HuH-7.5 (cell line): Measurements from ENCODE around the gene TAS2R3.
"Not testable (repeated sequence)": the region's sequence is repeated elsewhere in the genome, so short reads cannot be mapped to it uniquely, and the experiment has no call there.

ENCODE experiments used
- DNase-seq: peaks from one replicate; pipeline ENCODE4 v3.0.0; 2011; ENCODE audit warnings: low spot score

Gene TAS2R3, protein sequence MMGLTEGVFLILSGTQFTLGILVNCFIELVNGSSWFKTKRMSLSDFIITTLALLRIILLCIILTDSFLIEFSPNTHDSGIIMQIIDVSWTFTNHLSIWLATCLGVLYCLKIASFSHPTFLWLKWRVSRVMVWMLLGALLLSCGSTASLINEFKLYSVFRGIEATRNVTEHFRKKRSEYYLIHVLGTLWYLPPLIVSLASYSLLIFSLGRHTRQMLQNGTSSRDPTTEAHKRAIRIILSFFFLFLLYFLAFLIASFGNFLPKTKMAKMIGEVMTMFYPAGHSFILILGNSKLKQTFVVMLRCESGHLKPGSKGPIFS

DNA sequence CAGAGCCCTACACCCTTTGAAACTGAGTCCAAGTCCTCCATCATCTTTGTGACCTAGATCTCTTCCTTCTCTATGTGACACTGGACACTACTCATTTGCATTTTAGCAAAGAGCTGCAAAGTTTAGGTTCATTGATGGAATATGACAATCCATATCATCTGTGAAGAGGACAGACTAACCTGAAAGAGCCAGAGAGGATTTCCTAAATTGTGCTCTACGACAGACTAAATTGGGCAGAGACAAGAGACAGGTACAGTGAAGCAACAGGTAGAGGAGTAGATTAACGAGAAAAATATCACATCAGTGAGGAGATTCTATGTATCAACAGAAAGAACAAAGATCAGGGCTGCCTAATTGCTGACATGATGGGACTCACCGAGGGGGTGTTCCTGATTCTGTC, at the start of gene TAS2R3:
TSS of gene TAS2R3 (plus strand) at position 301 of the 400 bp plus-strand sequence. CDS start at position 363, 62 bp downstream.
- no peak for DNase-seq

DNA sequence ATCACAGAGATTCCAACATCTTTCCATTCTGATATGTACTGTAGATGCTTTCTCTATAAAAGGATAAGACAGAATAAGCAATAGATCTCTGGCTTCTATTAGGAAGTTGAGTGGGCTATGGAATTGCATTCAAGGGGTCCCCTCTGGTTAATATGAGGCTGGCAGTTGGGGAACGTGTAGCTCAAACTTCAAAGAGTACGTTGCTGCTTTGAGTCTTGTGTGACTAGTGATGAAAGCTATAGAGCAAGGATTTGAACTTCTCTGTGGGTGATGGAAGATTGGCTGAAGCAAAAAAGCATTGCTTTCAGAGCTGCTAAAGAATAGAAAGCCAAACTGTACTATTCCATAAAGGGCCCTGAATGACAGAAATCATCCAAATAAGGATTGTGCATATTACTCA, 49.3 kb upstream of the TAS2R3 start:
- DNase-seq, result no peak

DNA sequence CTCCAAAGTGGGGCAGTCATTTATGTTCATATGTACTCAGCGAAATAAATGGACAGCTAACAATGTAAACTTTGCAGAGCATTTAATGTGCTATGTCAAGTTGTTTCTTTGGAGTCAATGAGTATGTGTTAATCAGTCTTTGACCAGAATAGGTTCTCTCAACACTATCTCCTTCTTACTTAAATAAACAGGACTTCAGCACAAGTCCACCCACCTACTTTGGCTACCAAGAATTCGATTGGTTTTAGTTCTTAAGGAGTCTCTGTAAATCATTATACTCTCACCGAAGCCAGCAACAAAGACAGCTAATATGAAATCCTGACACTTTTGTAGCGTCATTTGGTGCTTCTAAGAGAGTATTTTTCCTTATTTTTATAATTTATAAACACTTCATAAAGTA, 48.9 kb upstream of the TAS2R3 start:
- no peak for DNase-seq

DNA sequence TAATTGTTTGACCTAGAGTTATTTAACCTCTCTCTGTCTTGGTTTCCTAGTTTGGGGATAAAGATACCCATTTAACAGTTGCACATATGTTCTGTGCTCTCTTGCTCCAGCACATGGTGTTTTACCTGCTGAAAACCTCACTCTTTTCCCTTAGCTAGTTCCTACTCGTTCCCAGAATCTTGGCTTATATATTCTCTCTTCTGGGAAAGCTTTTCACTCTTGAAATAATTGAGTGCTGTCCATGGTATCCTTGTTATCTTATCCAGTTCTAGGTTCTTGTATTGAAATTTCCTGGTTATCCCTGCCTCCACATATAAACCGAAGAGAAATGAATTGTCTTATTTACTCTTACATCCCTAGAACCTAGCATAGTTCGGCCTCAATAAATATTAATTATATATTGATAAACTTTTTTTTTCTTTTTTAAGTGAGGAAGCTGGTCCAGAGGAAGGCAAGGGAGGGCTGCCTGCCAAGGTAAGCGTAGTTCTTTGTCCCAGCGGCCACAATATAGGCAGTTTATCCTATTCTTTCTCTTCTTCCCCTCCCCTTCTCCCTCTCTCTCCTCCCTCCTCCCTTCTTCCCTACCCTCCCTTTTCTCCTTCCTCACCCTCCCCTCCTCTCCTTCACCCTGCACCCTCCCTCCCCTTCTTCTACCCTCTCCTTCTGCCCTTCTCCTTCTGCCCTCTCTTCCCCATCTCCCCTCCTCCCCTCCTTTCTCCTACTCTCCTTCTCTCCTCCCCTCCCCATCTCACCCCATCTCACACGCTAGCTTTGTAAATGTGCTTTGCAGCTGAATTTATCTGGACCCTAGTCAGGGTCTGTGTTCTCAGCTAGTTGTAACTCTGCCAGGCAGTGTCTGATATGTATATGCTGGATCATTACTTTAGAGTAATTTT, 47.9 kb upstream of the TAS2R3 start:
- DNase-seq, result no peak

DNA sequence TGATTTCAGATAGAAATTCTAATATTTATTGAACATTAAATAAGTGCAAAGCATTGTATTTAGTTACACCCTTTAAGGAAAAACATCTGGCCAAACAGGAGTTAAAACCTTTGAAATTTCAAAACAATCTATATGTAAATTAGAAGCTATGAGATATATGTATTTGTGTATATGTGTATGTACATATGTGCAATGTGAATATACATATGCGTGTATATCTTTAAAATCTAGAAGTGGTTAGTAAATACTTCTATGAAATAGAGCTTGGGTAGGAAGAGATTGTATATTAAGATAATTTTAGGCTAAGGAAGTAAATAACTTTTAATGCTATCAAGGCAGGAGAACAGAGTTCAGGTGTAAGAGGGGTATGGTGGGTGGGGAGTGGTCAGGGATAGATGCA, 46.4 kb upstream of the TAS2R3 start:
- DNase-seq, result no peak

DNA sequence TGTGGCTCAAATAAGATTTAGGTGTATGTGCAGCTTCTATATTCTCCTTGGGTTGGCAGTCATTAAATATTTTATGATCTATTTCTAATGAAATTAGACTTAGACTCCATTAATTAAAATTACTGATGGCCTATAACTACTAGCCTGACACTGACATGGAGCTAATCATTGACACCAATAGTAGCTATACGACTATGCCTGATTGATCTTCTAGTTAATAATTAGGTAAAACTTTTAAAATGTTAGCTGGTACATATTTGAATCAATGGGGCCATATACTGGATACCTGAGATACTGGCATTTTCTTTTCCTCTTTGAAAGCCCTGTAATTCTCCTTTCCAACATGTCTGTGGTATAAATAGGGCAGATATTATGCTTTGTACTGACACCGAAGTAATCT, 41.4 kb upstream of the TAS2R3 start:
- DNase-seq, result no peak

DNA sequence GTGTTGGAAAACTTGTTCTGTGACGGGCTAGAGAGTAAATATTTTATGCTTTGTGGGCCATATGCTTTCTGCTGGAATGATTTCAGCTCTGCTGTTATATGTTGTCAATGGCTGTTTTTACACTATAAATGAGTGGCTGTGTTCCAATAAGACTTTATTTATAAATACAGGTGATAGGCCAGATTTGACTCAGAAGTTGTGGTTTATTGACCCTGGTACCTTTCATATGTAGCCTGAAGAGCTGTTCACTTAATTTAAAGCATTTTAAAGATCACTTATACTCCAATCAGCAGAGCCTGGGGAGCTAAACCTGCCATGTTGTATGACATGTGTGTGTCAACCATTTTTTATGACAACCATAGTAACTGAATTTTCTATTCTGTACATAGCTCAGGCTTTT, 34.9 kb upstream of the TAS2R3 start:
- no peak for DNase-seq

DNA sequence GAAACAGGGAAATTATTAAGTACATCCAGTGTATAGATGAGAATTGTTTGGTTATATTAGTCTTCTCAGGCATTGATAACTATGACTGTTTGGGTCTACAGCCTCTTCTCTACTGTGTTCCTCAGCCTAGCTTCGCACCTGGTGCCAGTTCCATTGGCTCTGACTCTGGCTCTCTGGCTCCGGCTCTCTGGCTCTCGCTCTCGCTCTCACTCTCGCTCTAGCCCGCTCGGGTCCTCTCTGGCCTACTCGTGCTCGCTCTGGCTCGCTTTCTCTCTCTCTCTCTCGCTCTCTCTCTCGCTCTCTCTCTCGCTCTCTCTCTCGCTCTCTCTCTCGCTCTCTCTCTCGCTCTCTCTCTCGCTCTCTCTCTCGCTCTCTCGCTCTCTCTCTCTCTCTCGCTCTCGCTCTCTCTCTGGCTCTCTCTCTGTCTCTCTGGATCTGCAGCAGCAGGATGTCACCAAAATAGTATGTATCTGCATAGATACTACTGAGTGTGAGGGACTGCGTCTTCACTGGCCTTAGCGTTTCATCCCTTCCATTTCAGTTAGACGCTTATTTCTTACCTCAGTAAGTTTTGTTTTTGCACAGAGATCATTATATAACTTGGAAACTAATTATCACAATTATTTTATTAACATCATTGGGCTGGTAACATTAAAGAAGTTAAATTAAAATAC, 32.3 kb upstream of the TAS2R3 start:
- no peak for DNase-seq

DNA sequence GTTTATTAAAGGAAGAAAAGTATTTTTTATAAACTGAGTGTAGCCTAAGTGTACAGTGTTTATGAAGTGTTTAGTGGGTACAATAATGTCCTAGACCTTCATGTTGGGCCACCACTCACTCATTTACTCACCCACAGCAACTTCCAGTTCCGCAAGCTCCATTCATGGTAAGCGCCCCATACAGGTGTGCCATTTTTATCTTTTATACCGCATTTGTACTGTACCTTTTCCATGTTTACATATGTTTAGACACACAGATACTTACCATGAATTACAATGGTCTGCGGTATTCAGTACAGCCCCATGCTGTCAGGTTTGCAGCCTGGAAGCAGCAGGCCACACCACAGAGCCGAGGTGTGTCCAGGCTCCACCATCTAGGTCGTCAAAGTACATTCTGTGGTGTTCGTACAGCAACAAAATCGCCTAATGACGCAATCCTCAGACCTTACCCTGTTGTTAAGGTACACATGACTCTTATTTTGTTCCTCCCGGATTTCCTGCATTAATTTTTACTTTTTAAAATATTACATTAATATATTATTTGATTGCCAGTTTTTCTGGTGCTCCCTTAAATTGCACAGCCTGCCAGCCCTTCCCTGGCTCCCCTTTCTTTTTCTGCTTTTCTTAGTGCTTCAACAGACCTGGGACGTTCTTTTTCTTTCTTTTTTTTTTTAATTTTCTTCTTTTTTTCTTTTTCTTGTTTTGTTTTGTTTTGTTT, 26.6 kb upstream of the TAS2R3 start:
- peak; percentile 12 for DNase-seq

DNA sequence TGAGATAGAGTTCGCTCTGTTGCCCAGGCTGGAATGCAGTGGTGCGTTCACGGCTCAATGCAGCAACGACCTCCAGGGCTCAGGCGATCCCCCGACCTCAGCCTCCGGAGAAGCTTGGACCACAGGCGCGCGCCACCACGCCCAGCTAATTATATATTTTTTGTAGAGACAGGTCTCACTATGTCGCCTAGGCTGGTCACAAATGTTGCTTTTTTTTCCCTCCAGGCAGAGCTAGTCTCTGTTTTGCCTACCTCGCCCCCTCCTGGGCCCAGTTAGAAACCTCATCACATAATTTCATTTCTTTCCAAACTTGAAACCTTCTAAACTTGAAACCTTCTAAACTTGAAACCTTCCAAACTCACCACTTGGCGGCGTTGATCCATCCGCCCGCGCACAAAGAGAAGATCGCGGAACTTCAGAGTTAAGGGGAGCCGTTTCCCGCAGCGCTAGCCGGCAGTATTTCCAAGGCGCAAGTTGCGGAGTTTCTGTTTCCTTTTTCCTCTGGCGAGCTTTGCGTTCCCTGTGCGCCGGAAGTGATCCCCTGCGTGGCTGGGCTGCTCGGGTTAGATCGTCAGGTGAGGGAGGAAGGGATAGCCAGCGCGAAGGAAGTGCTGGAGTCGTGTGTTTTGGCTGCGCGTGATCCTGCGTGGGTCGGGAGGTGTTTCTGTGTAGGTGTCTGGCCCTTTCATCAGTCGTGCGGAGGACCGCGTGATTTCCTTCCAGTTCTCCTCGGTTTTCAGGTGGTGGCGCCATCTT, 25.9 kb upstream of the TAS2R3 start, which contains the start of gene SSBP1:
TSS of gene SSBP1 (plus strand) at position 523 of the 756 bp plus-strand sequence. CDS start 809 bp downstream, outside the sequence.
- peak; percentile 63 for DNase-seq

DNA sequence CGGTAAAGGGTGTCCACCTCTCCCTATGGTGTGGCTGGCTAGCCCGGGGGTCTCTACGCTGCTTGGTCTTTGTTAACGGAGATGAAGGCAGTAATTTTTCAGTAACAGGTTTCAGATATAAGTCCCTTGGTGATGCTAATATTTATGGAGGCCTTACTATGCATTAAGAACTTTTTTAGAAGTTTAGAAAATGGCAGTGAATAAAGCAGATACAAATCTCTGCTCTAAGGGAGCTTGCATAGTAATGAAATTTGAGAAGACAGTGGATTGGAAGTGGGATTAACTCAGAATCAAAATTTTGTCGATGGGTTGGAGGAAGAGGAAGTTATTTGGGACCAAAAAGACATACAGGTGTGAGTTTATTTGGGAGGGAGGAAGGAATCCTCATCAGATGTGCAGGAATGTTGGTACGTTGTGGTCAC, 25.3 kb upstream of the TAS2R3 start:
- DNase-seq, result no peak

DNA sequence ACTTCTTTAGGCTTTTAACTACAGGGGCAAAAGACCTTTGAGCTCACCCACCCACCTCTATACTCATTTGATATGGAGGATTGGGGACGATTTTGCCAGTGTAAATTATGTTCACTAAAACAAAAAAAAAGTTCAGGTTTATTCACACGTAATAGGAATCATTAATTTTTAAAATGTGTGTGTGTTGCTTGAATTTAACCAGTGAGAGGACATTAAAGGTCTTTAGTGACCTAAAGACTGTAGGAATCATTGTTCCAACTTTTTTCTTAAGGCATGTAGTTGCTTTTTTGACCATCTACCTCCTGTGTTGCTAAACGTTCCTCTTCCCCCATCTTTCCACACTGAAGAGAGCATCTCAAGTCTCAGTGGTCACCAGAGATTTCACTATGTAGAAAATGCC, 24.6 kb upstream of the TAS2R3 start:
- no peak for DNase-seq

DNA sequence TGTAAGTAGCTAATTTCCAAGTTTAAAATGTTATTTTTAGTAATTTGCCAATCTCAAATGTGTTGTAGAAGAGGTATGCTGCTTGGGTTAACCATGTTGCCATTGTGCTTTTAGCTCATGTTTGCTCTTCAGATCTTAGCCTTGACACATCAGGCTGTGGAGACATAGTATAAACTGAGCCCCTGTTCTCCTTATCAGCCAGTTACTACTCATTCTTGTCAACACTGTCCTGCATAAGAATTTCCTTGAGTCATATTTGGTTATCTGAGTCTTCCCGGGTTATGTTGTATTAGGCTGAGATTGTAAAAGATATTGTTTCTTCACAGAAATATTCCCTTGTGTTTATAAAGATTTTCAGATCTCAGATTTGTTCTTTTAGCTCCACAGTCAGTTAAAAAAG, 21.7 kb upstream of the TAS2R3 start:
- DNase-seq, result no peak

DNA sequence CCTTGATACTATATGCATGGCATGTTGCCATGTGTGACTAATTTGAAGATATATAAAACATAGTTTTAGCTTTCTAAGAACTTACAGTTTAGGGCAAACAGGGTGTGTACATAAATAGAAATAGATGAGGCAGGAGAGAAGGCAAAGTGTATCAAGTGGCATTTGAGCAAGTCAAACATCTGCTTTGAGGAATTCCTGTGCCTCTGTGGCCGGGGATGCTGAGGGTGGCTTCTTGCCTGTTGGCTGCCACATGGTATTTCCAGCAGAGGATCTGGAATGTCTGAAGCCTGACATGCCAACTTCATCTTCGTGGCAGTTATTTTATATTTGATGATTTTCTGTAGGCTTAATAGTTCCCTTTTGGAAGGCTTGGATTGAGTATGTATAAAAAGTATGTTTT, 19.8 kb upstream of the TAS2R3 start:
- no peak for DNase-seq

DNA sequence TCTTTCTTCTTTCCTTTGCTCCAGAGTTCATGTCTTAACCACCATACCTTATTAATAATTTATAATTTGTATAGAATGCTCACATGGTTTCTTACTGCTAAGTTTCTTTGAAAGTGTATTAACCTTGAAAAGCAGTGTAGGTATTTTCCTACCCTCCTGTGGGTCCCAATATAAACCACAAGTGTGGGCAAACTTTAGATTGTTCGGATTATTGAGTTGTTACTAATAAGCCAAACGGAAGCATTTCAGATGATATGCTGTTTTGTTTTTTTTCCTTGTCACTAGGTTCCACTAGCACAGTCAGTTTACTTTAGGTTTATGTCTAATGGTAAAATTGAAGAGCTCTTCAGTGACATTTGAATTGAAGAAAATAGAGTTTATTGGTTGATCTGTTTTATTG, 15.5 kb upstream of the TAS2R3 start:
- DNase-seq, result no peak

DNA sequence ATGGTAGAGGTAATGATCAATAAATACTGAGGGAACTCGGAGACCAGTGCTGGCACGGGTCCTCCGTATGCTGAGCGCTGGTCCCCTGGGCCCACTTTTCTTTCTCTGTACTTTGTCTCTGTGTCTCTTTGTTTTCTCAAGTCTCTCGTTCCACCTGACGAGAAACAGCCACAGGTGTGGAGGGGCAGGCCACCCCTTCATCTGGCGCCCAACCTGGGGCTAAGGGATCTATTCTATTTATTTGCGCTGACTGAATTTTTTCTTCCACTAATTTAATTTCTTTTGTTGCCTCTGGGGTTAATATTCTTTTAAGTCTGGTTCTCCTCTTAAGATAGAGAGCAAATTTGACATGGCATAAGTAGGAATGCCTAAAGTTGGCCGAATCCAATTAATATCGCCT, 12.0 kb upstream of the TAS2R3 start:
- DNase-seq, result not testable (repeated sequence)

DNA sequence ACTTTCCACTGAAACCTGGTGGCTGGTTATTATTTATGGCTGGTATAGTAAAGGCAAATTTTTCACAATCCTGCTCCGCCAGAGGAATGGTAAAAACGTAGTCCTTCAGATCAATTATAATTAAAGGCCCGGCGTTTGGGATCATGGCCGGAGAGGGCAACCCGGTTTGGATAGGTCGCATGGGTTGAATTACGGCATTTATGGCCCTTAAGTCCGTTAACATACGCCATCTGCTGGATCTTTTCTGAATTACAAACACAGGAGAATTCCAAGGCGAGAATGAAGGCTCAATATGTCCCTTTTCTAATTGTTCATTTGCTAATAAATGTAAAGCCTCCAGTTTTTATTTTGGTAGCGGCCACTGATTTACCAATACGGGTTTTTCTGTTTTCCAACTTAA, 11.3 kb upstream of the TAS2R3 start:
- DNase-seq, result no peak

DNA sequence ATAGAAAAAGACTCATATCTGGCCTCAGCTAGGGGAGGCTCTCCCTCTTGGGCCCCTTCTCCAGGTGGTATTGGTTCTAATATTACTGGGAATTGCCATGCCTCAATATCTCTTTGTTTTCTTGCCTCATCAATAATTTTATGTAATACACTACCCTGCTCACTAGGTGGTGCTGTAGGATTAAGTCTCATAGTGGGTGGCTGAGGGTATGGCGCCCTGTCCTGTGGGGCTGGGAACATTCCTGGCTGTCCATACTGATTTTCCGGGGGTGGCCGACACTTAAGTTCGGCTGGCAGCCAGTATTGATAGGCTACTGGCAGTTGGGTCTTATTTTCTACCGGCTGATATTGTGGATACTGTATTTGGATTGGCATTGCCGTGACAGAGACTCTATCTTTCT, 9.0 kb upstream of the TAS2R3 start:
- DNase-seq, result no peak

DNA sequence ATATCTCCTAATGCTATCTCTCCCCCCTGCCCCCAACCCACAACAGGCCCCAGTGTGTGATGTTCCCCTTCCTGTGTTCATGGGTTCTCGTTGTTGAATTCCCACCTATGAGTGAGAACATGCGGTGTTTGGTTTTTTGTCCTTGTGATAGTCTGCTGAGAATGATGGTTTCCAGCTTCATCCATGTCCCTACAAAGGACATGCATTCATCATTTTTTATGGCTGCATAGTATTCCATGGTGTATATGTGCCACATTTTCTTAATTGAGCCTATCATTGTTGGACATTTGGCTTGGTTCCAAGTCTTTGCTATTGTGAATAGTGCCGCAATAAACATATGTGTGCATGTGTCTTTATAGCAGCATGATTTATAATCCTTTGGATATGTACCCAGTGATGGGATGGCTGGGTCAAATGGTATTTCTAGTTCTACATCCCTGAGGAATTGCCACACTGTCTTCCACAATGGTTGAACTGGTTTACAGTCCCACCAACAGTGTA, 6.2 kb downstream of the TAS2R3 start:
- DNase-seq, result not testable (repeated sequence)

DNA sequence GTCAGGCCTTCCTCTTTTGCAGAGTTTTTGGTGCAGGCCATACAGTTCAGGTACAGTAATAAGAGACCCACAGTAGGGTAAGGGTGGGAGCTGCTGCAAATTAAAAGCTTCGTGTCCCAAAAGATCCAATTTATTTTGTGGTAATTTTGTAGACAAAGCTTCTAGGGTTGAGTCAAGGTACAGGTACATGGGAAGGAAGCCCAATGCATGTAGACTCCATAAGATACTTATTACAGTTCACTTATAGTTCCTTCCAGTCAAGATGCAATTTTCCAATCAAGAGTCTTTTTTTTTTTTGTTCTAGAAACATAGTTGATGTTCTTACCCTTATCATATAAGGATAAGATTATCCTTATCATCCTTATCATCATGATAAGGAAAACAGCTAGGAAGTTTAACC, 12.5 kb downstream of the TAS2R3 start, which contains the start of gene TAS2R4:
TSS of gene TAS2R4 (plus strand) at position 301 of the 400 bp plus-strand sequence. CDS start 1,815 bp downstream, outside the sequence.
- DNase-seq, result no peak
